ENCODE results near the gene KCNMA1.

Gene KCNMA1

DNA sequence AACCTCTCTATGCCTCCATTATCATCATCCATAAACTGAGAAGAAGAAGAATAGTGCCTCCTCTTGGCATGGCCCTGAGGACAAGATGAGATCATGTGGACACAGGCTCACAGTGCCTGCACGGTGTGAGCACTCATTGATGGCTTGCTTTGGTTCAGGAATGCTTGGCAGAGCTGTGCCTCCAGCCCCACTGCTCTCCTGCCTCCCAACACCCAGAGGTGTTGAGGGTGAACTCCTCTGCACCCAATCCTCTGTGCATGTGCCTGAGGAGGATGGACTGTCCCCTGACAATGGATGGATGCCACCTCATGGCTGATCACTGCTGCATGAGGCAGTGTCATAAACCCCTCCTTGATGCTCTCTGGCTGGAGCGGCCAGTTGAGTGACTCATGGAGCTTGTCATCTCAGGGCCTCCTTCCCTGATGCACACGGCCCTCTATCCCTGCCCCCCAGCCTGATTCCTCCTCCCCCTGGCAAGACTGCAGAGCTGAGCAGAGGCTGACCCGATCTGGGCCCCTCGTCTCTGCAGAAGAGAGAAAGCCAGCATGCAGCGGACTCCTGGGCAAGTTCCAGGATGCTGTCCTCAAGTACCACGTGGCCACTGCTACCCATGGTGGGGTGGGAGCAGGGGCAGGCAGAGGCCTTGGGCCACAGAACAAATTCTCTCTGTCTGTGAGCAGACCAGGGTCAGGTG lies 136.3 kb downstream of the KCNMA1 start:
- Histone ChIP-seq H3K36me3 (ENCODE audit: insufficient read depth, low read length) (no peaks in the 10 kb centered on the region), H3K4me1 (ENCODE audit: insufficient read depth, low read length) (peaks cover 11% of the 10 kb centered on the region), H3K4me3 (ENCODE audit: low read length) (no peak overlapping the region), H2AFZ (ENCODE audit: low read depth, low read length) (no peak overlapping the region), H3K9me3 (ENCODE audit: low read length) (no peaks in the 10 kb centered on the region), H3K27me3 (ENCODE audit: insufficient read depth, low read length) (no peaks in the 10 kb centered on the region)

- Histone ChIP-seq H3K4me1 (ENCODE audit: insufficient read depth, low read length) (peaks cover 11% of the 10 kb centered on the region), H3K9me3 (ENCODE audit: low read length) (no peaks in the 10 kb centered on the region), H3K4me3 (ENCODE audit: low read length) (no peak overlapping the region), H3K27me3 (ENCODE audit: insufficient read depth, low read length) (no peaks in the 10 kb centered on the region), H3K36me3 (ENCODE audit: insufficient read depth, low read length) (no peaks in the 10 kb centered on the region), H2AFZ (ENCODE audit: low read depth, low read length) (no peak overlapping the region)
These were observed 136.9 kb downstream of the KCNMA1 start for GRCh38 chr10:77500754-77501151.

GRCh38 chr10:77498829-77499228 lies 138.8 kb downstream of the KCNMA1 start:
- Histone ChIP-seq H3K27me3 (ENCODE audit: insufficient read depth, low read length) (no peaks in the 10 kb centered on the region), H3K4me3 (ENCODE audit: low read length) (no peak overlapping the region), H2AFZ (ENCODE audit: low read depth, low read length) (no peak overlapping the region), H3K4me1 (ENCODE audit: insufficient read depth, low read length) (peaks cover 11% of the 10 kb centered on the region), H3K9me3 (ENCODE audit: low read length) (no peaks in the 10 kb centered on the region), H3K36me3 (ENCODE audit: insufficient read depth, low read length) (no peaks in the 10 kb centered on the region)

GRCh38 chr10:77498210-77498609 lies 139.4 kb downstream of the KCNMA1 start:
- peaks cover 11% of the 10 kb centered on the region for H3K4me1 ChIP-seq (ENCODE audit: insufficient read depth, low read length)
- H3K36me3 ChIP-seq (ENCODE audit: insufficient read depth, low read length), result no peaks in the 10 kb centered on the region
- no peak overlapping the region for H3K4me3 ChIP-seq (ENCODE audit: low read length)
- H3K9me3 ChIP-seq (ENCODE audit: low read length), result no peaks in the 10 kb centered on the region
- no peaks in the 10 kb centered on the region for H3K27me3 ChIP-seq (ENCODE audit: insufficient read depth, low read length)
- no peak overlapping the region for H2AFZ ChIP-seq (ENCODE audit: low read depth, low read length)

GRCh38 chr10:77497748-77498147 lies 139.9 kb downstream of the KCNMA1 start:
- Histone ChIP-seq H3K9me3 (ENCODE audit: low read length) (no peaks in the 10 kb centered on the region), H3K27me3 (ENCODE audit: insufficient read depth, low read length) (no peaks in the 10 kb centered on the region), H3K4me1 (ENCODE audit: insufficient read depth, low read length) (peaks cover 11% of the 10 kb centered on the region), H3K4me3 (ENCODE audit: low read length) (no peak overlapping the region), H2AFZ (ENCODE audit: low read depth, low read length) (no peak overlapping the region), H3K36me3 (ENCODE audit: insufficient read depth, low read length) (no peaks in the 10 kb centered on the region)

GRCh38 chr10:77496941-77497420 lies 140.6 kb downstream of the KCNMA1 start:
- Histone ChIP-seq H3K27me3 (ENCODE audit: insufficient read depth, low read length) (no peaks in the 10 kb centered on the region), H3K4me1 (ENCODE audit: insufficient read depth, low read length) (peaks cover 11% of the 10 kb centered on the region), H2AFZ (ENCODE audit: low read depth, low read length) (no peak overlapping the region), H3K9me3 (ENCODE audit: low read length) (no peaks in the 10 kb centered on the region), H3K36me3 (ENCODE audit: insufficient read depth, low read length) (no peaks in the 10 kb centered on the region), H3K4me3 (ENCODE audit: low read length) (no peak overlapping the region)

- no peak overlapping the region for H2AFZ ChIP-seq (ENCODE audit: low read depth, low read length)
- H3K36me3 ChIP-seq (ENCODE audit: insufficient read depth, low read length), result no peaks in the 10 kb centered on the region
- H3K27me3 ChIP-seq (ENCODE audit: insufficient read depth, low read length), result no peaks in the 10 kb centered on the region
- H3K4me3 ChIP-seq (ENCODE audit: low read length), result no peak overlapping the region
- peaks cover 11% of the 10 kb centered on the region for H3K4me1 ChIP-seq (ENCODE audit: insufficient read depth, low read length)
- no peaks in the 10 kb centered on the region for H3K9me3 ChIP-seq (ENCODE audit: low read length)
These were observed 142.7 kb downstream of the KCNMA1 start for GRCh38 chr10:77494756-77495541.

DNA sequence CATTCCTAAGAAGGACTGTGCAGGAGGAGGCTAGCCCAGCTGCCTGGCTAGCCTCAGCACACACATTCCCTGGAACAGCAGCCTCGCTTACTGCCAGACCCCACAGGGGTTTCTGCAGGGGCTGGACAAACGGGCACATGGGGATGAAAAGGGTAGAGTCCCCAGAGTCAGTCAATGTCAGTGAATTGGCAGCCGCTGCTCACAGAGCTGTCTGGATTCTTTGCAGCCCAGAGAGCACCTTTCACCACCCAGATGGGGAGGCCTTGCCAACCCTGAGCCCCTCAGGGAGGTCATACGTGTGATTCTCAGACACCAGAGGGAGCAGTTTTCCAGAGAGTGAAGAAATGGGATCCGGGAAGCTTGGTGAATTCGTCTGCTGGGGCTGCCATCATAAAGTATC lies 143.3 kb downstream of the KCNMA1 start:
- Histone ChIP-seq H3K27me3 (ENCODE audit: insufficient read depth, low read length) (no peaks in the 10 kb centered on the region), H2AFZ (ENCODE audit: low read depth, low read length) (no peak overlapping the region), H3K36me3 (ENCODE audit: insufficient read depth, low read length) (no peaks in the 10 kb centered on the region), H3K4me3 (ENCODE audit: low read length) (no peak overlapping the region), H3K4me1 (ENCODE audit: insufficient read depth, low read length) (peaks cover 11% of the 10 kb centered on the region), H3K9me3 (ENCODE audit: low read length) (no peaks in the 10 kb centered on the region)

DNA sequence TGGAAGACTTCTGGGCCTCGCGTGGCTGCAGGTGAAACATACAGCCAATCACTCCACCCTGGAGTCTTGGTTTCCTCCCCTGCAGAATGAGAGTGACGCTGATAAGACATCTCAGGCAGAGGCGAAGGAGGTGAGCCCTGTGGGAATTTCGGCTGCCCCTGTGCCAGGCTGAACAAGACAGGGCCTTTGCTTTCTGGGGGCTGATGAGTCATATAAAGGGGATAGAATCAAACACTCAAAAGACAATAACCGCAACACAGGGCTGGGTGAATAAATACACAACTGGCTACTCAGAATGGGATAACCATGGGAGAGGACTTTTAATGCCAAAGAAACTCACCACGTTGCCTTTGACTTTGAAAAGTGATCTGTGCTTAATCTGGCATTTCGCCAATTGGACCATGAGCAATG lies 143.8 kb downstream of the KCNMA1 start:
- H3K4me1 ChIP-seq (ENCODE audit: insufficient read depth, low read length), result peaks cover 11% of the 10 kb centered on the region

DNA sequence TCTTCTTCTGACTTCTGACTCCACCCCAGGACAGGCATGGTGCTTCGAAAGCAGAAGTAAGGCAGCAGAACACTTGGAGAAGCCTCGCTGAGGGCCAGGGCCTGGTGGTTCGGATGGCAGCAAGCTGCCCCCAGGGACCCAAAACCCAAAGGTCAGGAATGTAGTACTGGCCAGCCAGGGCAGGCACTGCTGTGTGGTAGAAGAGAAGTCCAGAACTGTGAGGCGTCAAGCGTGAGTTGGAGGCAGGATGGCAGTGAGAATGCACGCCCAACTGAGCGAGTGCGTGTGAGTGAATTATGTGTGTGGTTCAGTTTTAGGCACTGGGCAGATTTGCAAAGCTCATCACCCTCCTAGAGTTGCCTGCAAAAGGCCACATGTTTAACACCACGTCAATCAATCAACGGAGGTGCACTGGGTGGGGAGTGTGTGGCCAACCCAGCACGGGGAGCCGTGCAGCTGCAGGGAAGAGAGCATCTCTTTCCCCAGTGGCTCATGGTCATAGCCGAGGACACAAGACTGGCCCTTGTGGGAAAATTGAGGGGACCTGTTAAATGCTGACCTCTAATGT lies 144.3 kb downstream of the KCNMA1 start:
- no peaks in the 10 kb centered on the region for H3K9me3 ChIP-seq (ENCODE audit: low read length)
- no peak overlapping the region for H3K4me3 ChIP-seq (ENCODE audit: low read length)
- peaks cover 11% of the 10 kb centered on the region for H3K4me1 ChIP-seq (ENCODE audit: insufficient read depth, low read length)
- no peaks in the 10 kb centered on the region for H3K27me3 ChIP-seq (ENCODE audit: insufficient read depth, low read length)
- no peaks in the 10 kb centered on the region for H3K36me3 ChIP-seq (ENCODE audit: insufficient read depth, low read length)
- no peak overlapping the region for H2AFZ ChIP-seq (ENCODE audit: low read depth, low read length)

More for the DNA sequence above, 143.8 kb downstream of the KCNMA1 start:
- Histone ChIP-seq H3K27me3 (ENCODE audit: insufficient read depth, low read length) (no peaks in the 10 kb centered on the region), H3K4me3 (ENCODE audit: low read length) (no peak overlapping the region), H2AFZ (ENCODE audit: low read depth, low read length) (no peak overlapping the region), H3K36me3 (ENCODE audit: insufficient read depth, low read length) (no peaks in the 10 kb centered on the region), H3K9me3 (ENCODE audit: low read length) (no peaks in the 10 kb centered on the region)

DNA sequence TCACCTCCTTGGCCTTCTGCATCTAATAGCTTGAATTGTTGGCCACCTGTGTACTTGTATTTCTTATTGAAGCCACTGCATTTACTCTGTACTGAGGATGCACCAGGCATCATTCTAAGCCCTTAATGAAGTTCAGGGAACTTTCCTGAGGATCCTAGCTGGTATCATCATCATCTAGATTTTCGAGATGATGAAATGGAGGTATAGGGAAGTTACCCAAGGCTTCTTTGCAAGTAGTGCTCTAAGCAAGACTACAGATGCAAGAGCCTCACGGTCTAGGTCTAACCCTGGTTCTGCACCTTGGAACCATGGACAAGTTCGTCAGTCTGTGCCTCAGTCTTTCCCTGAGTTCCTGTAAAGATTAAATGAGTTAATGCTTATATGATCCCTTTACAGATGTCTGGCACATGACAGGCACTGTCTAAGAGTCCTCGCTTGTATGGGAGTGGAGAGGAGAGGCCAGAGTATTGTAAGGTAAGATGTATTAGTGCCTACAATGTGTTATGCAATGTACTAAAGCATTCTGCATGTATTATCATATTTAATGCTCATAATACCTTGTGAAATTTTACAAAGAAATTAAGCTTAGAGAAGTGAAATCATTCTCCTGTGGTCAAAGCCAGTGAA lies 145.1 kb downstream of the KCNMA1 start:
- H3K4me3 ChIP-seq (ENCODE audit: low read length), result no peak overlapping the region
- no peaks in the 10 kb centered on the region for H3K36me3 ChIP-seq (ENCODE audit: insufficient read depth, low read length)
- no peaks in the 10 kb centered on the region for H3K27me3 ChIP-seq (ENCODE audit: insufficient read depth, low read length)
- no peak overlapping the region for H2AFZ ChIP-seq (ENCODE audit: low read depth, low read length)
- peaks cover 9% of the 10 kb centered on the region for H3K4me1 ChIP-seq (ENCODE audit: insufficient read depth, low read length)
- H3K9me3 ChIP-seq (ENCODE audit: low read length), result no peaks in the 10 kb centered on the region

GRCh38 chr10:77490534-77491314 lies 146.9 kb downstream of the KCNMA1 start:
- Histone ChIP-seq H3K4me1 (ENCODE audit: insufficient read depth, low read length) (no peaks in the 10 kb centered on the region), H3K27me3 (ENCODE audit: insufficient read depth, low read length) (no peaks in the 10 kb centered on the region), H3K36me3 (ENCODE audit: insufficient read depth, low read length) (no peaks in the 10 kb centered on the region), H3K9me3 (ENCODE audit: low read length) (no peaks in the 10 kb centered on the region), H2AFZ (ENCODE audit: low read depth, low read length) (no peak overlapping the region), H3K4me3 (ENCODE audit: low read length) (no peak overlapping the region)
